GM12875 (cell line): Measurements from ENCODE around the gene UBR4.

Experiments used
- H3K4me3 ChIP-seq: one replicate; pipeline ENCODE4 v1.5.1; 2011; ENCODE audit warnings: low read depth, low read length, control low read depth
- CTCF ChIP-seq: IDR thresholded peaks from 2 replicates; pipeline ENCODE4 v1.5.1; 2011; ENCODE audit warnings: low read depth, mild to moderate bottlenecking, control low read depth, inconsistent platforms, low read length, moderate library complexity, borderline replicate concordance; ENCODE audit not compliant: insufficient read depth

Gene UBR4

GRCh38 chr1:19029191-19030085 is 180.6 kb downstream of the UBR4 start:
- no peak overlapping the region for H3K4me3 ChIP-seq
- TF ChIP-seq CTCF = no peak

GRCh38 chr1:19028546-19029129 is 181.4 kb downstream of the UBR4 start:
- no peak for TF ChIP-seq CTCF
- H3K4me3 ChIP-seq = no peak overlapping the region

GRCh38 chr1:19028110-19028509 is 182.0 kb downstream of the UBR4 start:
- no peak for TF ChIP-seq CTCF
- no peak overlapping the region for H3K4me3 ChIP-seq
